Erythroblast (primary cell): ENCODE data around the gene OR10H1.

Experiments used
- GATA1 ChIP-seq: IDR thresholded peaks from 2 replicates; pipeline ENCODE4 v1.6.1; 2011; ENCODE audit warnings: low read depth, mild to moderate bottlenecking, control low read depth, low read length, moderate library complexity
- POLR2A ChIP-seq: IDR thresholded peaks from 2 replicates; pipeline ENCODE4 v1.6.1; 2011; ENCODE audit warnings: mild to moderate bottlenecking, low read length

DNA sequence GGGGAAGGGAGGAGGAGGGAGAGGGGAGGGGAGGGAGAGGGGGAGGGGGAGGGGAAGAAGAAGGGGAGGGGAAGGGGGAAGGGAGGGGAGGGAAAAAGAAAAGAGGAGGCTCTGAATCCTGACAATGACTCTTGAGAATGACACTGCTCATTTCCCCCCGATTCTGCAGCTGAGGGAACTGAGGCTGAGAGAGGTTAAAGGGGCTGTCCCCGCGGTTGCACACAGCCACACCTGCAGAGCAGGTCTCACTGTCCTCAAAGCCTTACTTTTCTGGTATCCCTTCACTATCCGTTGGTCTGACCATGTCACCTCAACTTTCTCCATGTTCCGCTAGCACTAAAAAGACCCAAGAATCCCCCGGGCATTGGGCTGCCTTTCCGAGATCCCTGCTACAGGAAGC lies 47.0 kb upstream of the OR10H1 start:
- no peak for TF ChIP-seq POLR2A
- TF ChIP-seq GATA1: no peak
